H1 (cell line): ENCODE results near the gene VEGFD. TPM values are rescaled to one million over a fixed set of nuclear protein-coding genes. Genes with fewer than 3 reads are reported as not detected.

Source experiments
- CTCF ChIA-PET: fragments of 300-600 bp; sonication (Branson Sonifier 250); formaldehyde crosslinking; loops from one replicate; lab custom pipeline; 2021; ENCODE audit not compliant: partially characterized antibody; lab: Charles Lee
- POLR2A ChIA-PET: fragments of 300-600 bp; sonication (Branson Sonifier 250); formaldehyde crosslinking; loops from one replicate; lab custom pipeline; 2021; ENCODE audit warnings: inconsistent platforms; ENCODE audit not compliant: partially characterized antibody; lab: Charles Lee
- DNase-seq, 2 experiments: peaks; one replicate each; pipeline versions ENCODE4 v3.0.0 to v3.0.0-alpha.2; 2010 to 2022; ENCODE audit warnings: low spot score in 2 of 2, low read depth in 1 of 2, mixed read lengths in 1 of 2
- FAIRE-seq: peaks from 2 replicates; lab custom pipeline; 2011; peaks lifted over from hg19 to GRCh38; lab: Jason Lieb, UNC
- H2AFZ ChIP-seq: 2 replicates; pipeline ENCODE4 v1.8.1; 2012; ENCODE audit warnings: low read length, inconsistent platforms
- H2AK5ac ChIP-seq: 2 replicates; pipeline ENCODE4 v1.6.1; 2013; ENCODE audit warnings: low read depth, low read length
- H2BK120ac ChIP-seq: replicated peaks from 2 replicates; pipeline ENCODE3; 2013; ENCODE audit warnings: low read depth, low read length, inconsistent platforms
- H2BK12ac ChIP-seq: 2 replicates; pipeline ENCODE4 v1.6.1; 2013; ENCODE audit warnings: low read depth, low read length
- H2BK15ac ChIP-seq: 2 replicates; pipeline ENCODE4 v1.6.1; 2013; ENCODE audit warnings: low read length
- H2BK20ac ChIP-seq: 2 replicates; pipeline ENCODE4 v1.6.1; 2013; ENCODE audit warnings: low read length
- H2BK5ac ChIP-seq: 2 replicates; pipeline ENCODE4 v1.6.1; 2013; ENCODE audit warnings: low read depth, low read length
- H3K14ac ChIP-seq: 2 replicates; pipeline ENCODE4 v1.6.1; 2013; ENCODE audit warnings: inconsistent platforms; ENCODE audit not compliant: insufficient read length
- H3K18ac ChIP-seq: 2 replicates; pipeline ENCODE4 v1.6.1; 2013; ENCODE audit warnings: low read length; ENCODE audit errors: extremely low read depth
- H3K23ac ChIP-seq: 2 replicates; pipeline ENCODE4 v1.6.1; 2013; ENCODE audit warnings: inconsistent platforms; ENCODE audit not compliant: insufficient read length
- H3K23me2 ChIP-seq: 2 replicates; pipeline ENCODE4 v1.6.1; 2013; ENCODE audit warnings: low read depth, low read length
- H3K27ac ChIP-seq: 2 replicates; pipeline ENCODE4 v1.6.1; 2011; ENCODE audit warnings: low read depth, low read length, inconsistent platforms
- H3K27me3 ChIP-seq, 4 experiments: replicated peaks in 1 of 4; 1 replicate in 1 of 4; 2 replicates in 3 of 4; pipeline versions ENCODE4 v1.6.1 to v1.8.1; 2011 to 2013; ENCODE audit warnings: low read length in 3 of 4, mild to moderate bottlenecking in 3 of 4, inconsistent platforms in 2 of 4, mixed read lengths in 2 of 4, moderate library complexity in 1 of 4; ENCODE audit not compliant: control insufficient read depth in 3 of 4, insufficient read depth in 3 of 4; ENCODE audit errors: extremely low read depth in 1 of 4
- H3K36me3 ChIP-seq, 4 experiments: 2 replicates each; pipeline versions ENCODE4 v1.6.1 to v1.8.1; 2011 to 2013; ENCODE audit warnings: mild to moderate bottlenecking in 4 of 4, low read length in 3 of 4, moderate library complexity in 2 of 4, control low read depth in 1 of 4, inconsistent platforms in 1 of 4; ENCODE audit not compliant: insufficient read depth in 4 of 4, control insufficient read depth in 2 of 4
- H3K4ac ChIP-seq: replicated peaks from 2 replicates; pipeline ENCODE3; 2013; ENCODE audit warnings: low read length, low read depth, mixed read lengths, inconsistent platforms; ENCODE audit not compliant: insufficient read length
- H3K4me1 ChIP-seq, 4 experiments: replicated peaks in 1 of 4; 1 replicate in 1 of 4; 2 replicates in 3 of 4; pipeline versions ENCODE4 v1.6.1 to v1.8.1; 2011 to 2013; ENCODE audit warnings: low read length in 3 of 4, inconsistent platforms in 2 of 4, mixed read lengths in 1 of 4; ENCODE audit not compliant: insufficient read depth in 4 of 4, control insufficient read depth in 3 of 4
- H3K4me2 ChIP-seq, 2 experiments: 2 replicates each; pipeline versions ENCODE4 v1.6.1 to v1.8.1; 2011 to 2013; ENCODE audit warnings: low read depth in 2 of 2, low read length in 2 of 2, control low read depth in 1 of 2, inconsistent platforms in 1 of 2, mild to moderate bottlenecking in 1 of 2; ENCODE audit not compliant: insufficient read depth in 1 of 2
- H3K4me3 ChIP-seq, 4 experiments: fragments of 200-600, 300-600 bp in 1 of 4; sonication (generic), shearing (Covaris generic), sonication (Bioruptor Twin) in 1 of 4; 2 replicates each; pipeline versions ENCODE4 v1.5.1 to v1.8.1; 2011 to 2016; ENCODE audit warnings: low read length in 4 of 4, low read depth in 3 of 4, control low read depth in 2 of 4, inconsistent platforms in 2 of 4, mild to moderate bottlenecking in 2 of 4, mixed read lengths in 1 of 4, moderate library complexity in 1 of 4; ENCODE audit not compliant: insufficient read depth in 2 of 4; ENCODE audit errors: extremely low read depth in 1 of 4
- H3K56ac ChIP-seq: replicated peaks from 2 replicates; pipeline ENCODE3; 2013; ENCODE audit warnings: low read depth, mild to moderate bottlenecking, mixed read lengths, low read length, inconsistent platforms; ENCODE audit not compliant: insufficient read length
- H3K79me1 ChIP-seq: 2 replicates; pipeline ENCODE4 v1.6.1; 2013; ENCODE audit warnings: low read depth, low read length, control low read depth
- H3K79me2 ChIP-seq, 2 experiments: 2 replicates each; pipeline versions ENCODE4 v1.6.1 to v1.8.1; 2012 to 2013; ENCODE audit warnings: low read length in 2 of 2, mild to moderate bottlenecking in 2 of 2, inconsistent platforms in 1 of 2; ENCODE audit not compliant: insufficient read depth in 2 of 2, control insufficient read depth in 1 of 2
- H3K9ac ChIP-seq, 4 experiments: replicated peaks in 1 of 4; 1 replicate in 1 of 4; 2 replicates in 3 of 4; pipeline versions ENCODE4 v1.6.1 to v1.8.1; 2011 to 2013; ENCODE audit warnings: low read depth in 3 of 4, low read length in 3 of 4, control low read depth in 2 of 4, mild to moderate bottlenecking in 2 of 4, moderate library complexity in 2 of 4, inconsistent platforms in 1 of 4; ENCODE audit errors: extremely low read depth in 1 of 4
- H3K9me3 ChIP-seq, 2 experiments: 2 replicates each; pipeline versions ENCODE4 v1.6.1 to v1.8.1; 2012 to 2013; ENCODE audit warnings: mild to moderate bottlenecking in 2 of 2, moderate library complexity in 2 of 2, control low read depth in 1 of 2, inconsistent platforms in 1 of 2, low read depth in 1 of 2, low read length in 1 of 2, mixed read lengths in 1 of 2; ENCODE audit not compliant: insufficient read depth in 2 of 2
- H4K20me1 ChIP-seq, 2 experiments: replicated peaks in 1 of 2; 2 replicates each; pipeline versions ENCODE3 to v1.8.1; 2011 to 2013; ENCODE audit warnings: inconsistent platforms in 2 of 2, low read length in 2 of 2, mild to moderate bottlenecking in 1 of 2; ENCODE audit not compliant: insufficient read depth in 2 of 2, control insufficient read depth in 1 of 2
- H4K5ac ChIP-seq: 2 replicates; pipeline ENCODE4 v1.6.1; 2013; ENCODE audit warnings: low read length, low read depth, mixed read lengths, inconsistent platforms; ENCODE audit not compliant: insufficient read length
- H4K8ac ChIP-seq: 2 replicates; pipeline ENCODE4 v1.8.0; 2013; ENCODE audit warnings: mild to moderate bottlenecking, moderate library complexity, low read length, inconsistent platforms; ENCODE audit not compliant: insufficient read depth; ENCODE audit errors: extremely low read depth
- H4K91ac ChIP-seq: replicated peaks from 2 replicates; pipeline ENCODE3; 2013; ENCODE audit warnings: low read length, mixed read lengths, inconsistent platforms; ENCODE audit not compliant: insufficient read length
- RAD21 ChIP-seq, 2 experiments: IDR thresholded peaks in 1 of 2; conservative IDR thresholded peaks in 1 of 2; 2 replicates each; pipeline ENCODE4 v1.6.1; 2011; ENCODE audit warnings: low read depth in 2 of 2, low read length in 2 of 2, improper control_type of control experiment in 1 of 2, inconsistent platforms in 1 of 2, mild to moderate bottlenecking in 1 of 2, moderate library complexity in 1 of 2
- SIX5 ChIP-seq: IDR thresholded peaks from 2 replicates; pipeline ENCODE4 v1.6.1; 2011; ENCODE audit warnings: mild to moderate bottlenecking, low read depth, low read length
- SRF ChIP-seq: IDR thresholded peaks from 2 replicates; pipeline ENCODE4 v1.6.1; 2011; ENCODE audit warnings: mild to moderate bottlenecking, low read depth, low read length, moderate library complexity
- TAF7 ChIP-seq: optimal IDR thresholded peaks from 2 replicates; pipeline ENCODE3; 2011; ENCODE audit warnings: low read depth, mild to moderate bottlenecking, inconsistent platforms, low read length, moderate library complexity, borderline replicate concordance
- WGBS, 2 experiments: shearing (Covaris generic) in 1 of 2; methylation state at CpG; one replicate each; pipeline versions ENCODE4 v1.1.6 to v1.1.7; 2013 to 2015; ENCODE audit warnings: low lambda C conversion rate in 2 of 2, mixed read lengths in 2 of 2, inconsistent platforms in 1 of 2, low coverage in 1 of 2, missing lambda C conversion rate in 1 of 2; ENCODE audit not compliant: insufficient replicate concordance in 2 of 2, insufficient coverage in 1 of 2, insufficient read length in 1 of 2; ENCODE audit errors: extremely low coverage in 1 of 2, missing lambda C conversion rate in 1 of 2; 5-methylcytosine and 5-hydroxymethylcytosine counted together
- polyA plus RNA-seq, 7 experiments: library from polyadenylated mRNA; depleted of rRNA in 3 of 7; stranded (reverse) in 5 of 7; unstranded in 2 of 7; fragments of >200 nt in 5 of 7; fragments of 200-250 nt in 2 of 7; gene quantifications; 1 replicate in 5 of 7; 2 replicates in 1 of 7; 4 replicates in 1 of 7; pipeline versions ENCODE4 v1.2.1 to v1.2.3, GENCODE V29; 2011 to 2013; ENCODE audit warnings: missing spikeins in 2 of 7, mixed read lengths in 2 of 7
- total RNA-seq: library from RNA; stranded (reverse); fragmentation: NEBNext Ultra II Directional; extraction: Animal tissue kit (Norgen Biotek cat#: 25700); gene quantifications from 2 replicates; pipeline ENCODE4 v1.2.1, GENCODE V29; 2021
- TF ChIP-seq, protein P1 (sequence below), 3 experiments: IDR thresholded peaks; 1 replicate in 2 of 3; 2 replicates in 1 of 3; pipeline versions ENCODE4 v1.5.1 to v1.6.1; 2011; ENCODE audit warnings: low read length in 3 of 3, mild to moderate bottlenecking in 3 of 3, inconsistent platforms in 2 of 3, low read depth in 1 of 3, moderate library complexity in 1 of 3; ENCODE audit not compliant: insufficient read depth in 1 of 3; ENCODE audit errors: control extremely low read depth in 1 of 3

VEGFD gene
- total and polyA plus RNA-seq, 2 of the 8 experiments (the other 6 are each of a cell fraction or from before 2014, with no cell fraction given) = 0.06 TPM; not detected in 1

- no peak overlapping the region for H3K4me3 ChIP-seq
- DNase-seq (no peak), FAIRE-seq (peak; percentile 98)
- H2BK20ac ChIP-seq = no peak overlapping the region
- no peak overlapping the region for H3K27ac ChIP-seq
- no peak overlapping the region for H4K5ac ChIP-seq
- H2AK5ac ChIP-seq = no peak overlapping the region
- no peak overlapping the region for H2BK5ac ChIP-seq
- no peak overlapping the region for H3K9ac ChIP-seq
- H3K23ac ChIP-seq = no peak overlapping the region
- whole genome bisulfite sequencing, 2 experiments = 39% methylated on average over 2 of the region's 2 CpGs; no CpG with 5 or more reads in 1 of the 2 experiments
- H2BK120ac ChIP-seq = no peak overlapping the region
- H2AFZ ChIP-seq = no peak overlapping the region
- CTCF ChIA-PET = interaction anchor here (0.6 to 6.7 kb wide), 21 partner anchors 9 to 307 kb away, joined by 3 to 106 read pairs (median 4); no protein-coding TSS in a partner anchor
- H2BK15ac ChIP-seq = no peak overlapping the region
- H2BK12ac ChIP-seq = no peak overlapping the region
- H3K18ac ChIP-seq = no peak overlapping the region
- no peak overlapping the region for H4K8ac ChIP-seq
- H3K79me1 ChIP-seq = no peaks in the 10 kb centered on the region
- H4K20me1 ChIP-seq = no peaks in the 10 kb centered on the region
- H3K9me3 ChIP-seq = no peaks in the 10 kb centered on the region
- no peaks in the 10 kb centered on the region for H3K36me3 ChIP-seq
- no peak overlapping the region for H4K91ac ChIP-seq
- no peak for TF ChIP-seq TAF7
- TF ChIP-seq, protein P1, sequence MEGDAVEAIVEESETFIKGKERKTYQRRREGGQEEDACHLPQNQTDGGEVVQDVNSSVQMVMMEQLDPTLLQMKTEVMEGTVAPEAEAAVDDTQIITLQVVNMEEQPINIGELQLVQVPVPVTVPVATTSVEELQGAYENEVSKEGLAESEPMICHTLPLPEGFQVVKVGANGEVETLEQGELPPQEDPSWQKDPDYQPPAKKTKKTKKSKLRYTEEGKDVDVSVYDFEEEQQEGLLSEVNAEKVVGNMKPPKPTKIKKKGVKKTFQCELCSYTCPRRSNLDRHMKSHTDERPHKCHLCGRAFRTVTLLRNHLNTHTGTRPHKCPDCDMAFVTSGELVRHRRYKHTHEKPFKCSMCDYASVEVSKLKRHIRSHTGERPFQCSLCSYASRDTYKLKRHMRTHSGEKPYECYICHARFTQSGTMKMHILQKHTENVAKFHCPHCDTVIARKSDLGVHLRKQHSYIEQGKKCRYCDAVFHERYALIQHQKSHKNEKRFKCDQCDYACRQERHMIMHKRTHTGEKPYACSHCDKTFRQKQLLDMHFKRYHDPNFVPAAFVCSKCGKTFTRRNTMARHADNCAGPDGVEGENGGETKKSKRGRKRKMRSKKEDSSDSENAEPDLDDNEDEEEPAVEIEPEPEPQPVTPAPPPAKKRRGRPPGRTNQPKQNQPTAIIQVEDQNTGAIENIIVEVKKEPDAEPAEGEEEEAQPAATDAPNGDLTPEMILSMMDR (IDR thresholded peaks at IDR 0.05; ENCODE audit: control extremely low read depth in 1 of 3, insufficient read depth in 1 of 3, low read depth in 1 of 3, low read length in 3 of 3) = peak in 2 of 3 experiments; percentile 50 to 55; a peak in 3 of 4 replicates
- TF ChIP-seq SRF = no peak
- TF ChIP-seq SIX5 = no peak
- peak; percentile 73 to 81 for TF ChIP-seq RAD21 (IDR thresholded peaks at IDR 0.05 in 1 of 2, conservative IDR thresholded peaks at IDR 0.05 in 1 of 2; ENCODE audit: low read depth in 2 of 2, low read length in 2 of 2)
- TF ChIP-seq, all 59 proteins: peak for 2
- no peak overlapping the region for H3K14ac ChIP-seq
- POLR2A ChIA-PET = no interaction called here
- no peak overlapping the region for H3K4me2 ChIP-seq
- no peaks in the 10 kb centered on the region for H3K23me2 ChIP-seq
- no peak overlapping the region for H3K56ac ChIP-seq
- H3K27me3 ChIP-seq = no peaks in the 10 kb centered on the region
- no peaks in the 10 kb centered on the region for H3K79me2 ChIP-seq
- no peak overlapping the region for H3K4ac ChIP-seq
- H3K4me1 ChIP-seq = no peaks in the 10 kb centered on the region
Measured at GRCh38 chrX:15349046-15349445, 35.2 kb downstream of the VEGFD start.
